H1 (cell line): ENCODE measurements around the gene SEC31A. TPM values are rescaled to one million over a fixed set of nuclear protein-coding genes. Genes with fewer than 3 reads are reported as not detected.

ENCODE experiments used
- CTCF ChIA-PET: fragments of 300-600 bp; sonication (Branson Sonifier 250); formaldehyde crosslinking; loops from one replicate; lab custom pipeline; 2021; ENCODE audit not compliant: partially characterized antibody; lab: Charles Lee
- POLR2A ChIA-PET: fragments of 300-600 bp; sonication (Branson Sonifier 250); formaldehyde crosslinking; loops from one replicate; lab custom pipeline; 2021; ENCODE audit warnings: inconsistent platforms; ENCODE audit not compliant: partially characterized antibody; lab: Charles Lee
- DNase-seq, 2 experiments: peaks; one replicate each; pipeline versions ENCODE4 v3.0.0 to v3.0.0-alpha.2; 2010 to 2022; ENCODE audit warnings: low spot score in 2 of 2, low read depth in 1 of 2, mixed read lengths in 1 of 2
- FAIRE-seq: peaks from 2 replicates; lab custom pipeline; 2011; peaks lifted over from hg19 to GRCh38; lab: Jason Lieb, UNC
- H2AFZ ChIP-seq: 2 replicates; pipeline ENCODE4 v1.8.1; 2012; ENCODE audit warnings: low read length, inconsistent platforms
- H2AK5ac ChIP-seq: 2 replicates; pipeline ENCODE4 v1.6.1; 2013; ENCODE audit warnings: low read depth, low read length
- H2BK120ac ChIP-seq: replicated peaks from 2 replicates; pipeline ENCODE3; 2013; ENCODE audit warnings: low read depth, low read length, inconsistent platforms
- H2BK12ac ChIP-seq: 2 replicates; pipeline ENCODE4 v1.6.1; 2013; ENCODE audit warnings: low read depth, low read length
- H2BK15ac ChIP-seq: 2 replicates; pipeline ENCODE4 v1.6.1; 2013; ENCODE audit warnings: low read length
- H2BK20ac ChIP-seq: 2 replicates; pipeline ENCODE4 v1.6.1; 2013; ENCODE audit warnings: low read length
- H2BK5ac ChIP-seq: 2 replicates; pipeline ENCODE4 v1.6.1; 2013; ENCODE audit warnings: low read depth, low read length
- H3K14ac ChIP-seq: 2 replicates; pipeline ENCODE4 v1.6.1; 2013; ENCODE audit warnings: inconsistent platforms; ENCODE audit not compliant: insufficient read length
- H3K18ac ChIP-seq: 2 replicates; pipeline ENCODE4 v1.6.1; 2013; ENCODE audit warnings: low read length; ENCODE audit errors: extremely low read depth
- H3K23ac ChIP-seq: 2 replicates; pipeline ENCODE4 v1.6.1; 2013; ENCODE audit warnings: inconsistent platforms; ENCODE audit not compliant: insufficient read length
- H3K23me2 ChIP-seq: 2 replicates; pipeline ENCODE4 v1.6.1; 2013; ENCODE audit warnings: low read depth, low read length
- H3K27ac ChIP-seq: 2 replicates; pipeline ENCODE4 v1.6.1; 2011; ENCODE audit warnings: low read depth, low read length, inconsistent platforms
- H3K27me3 ChIP-seq, 4 experiments: replicated peaks in 1 of 4; 1 replicate in 1 of 4; 2 replicates in 3 of 4; pipeline versions ENCODE4 v1.6.1 to v1.8.1; 2011 to 2013; ENCODE audit warnings: low read length in 3 of 4, mild to moderate bottlenecking in 3 of 4, inconsistent platforms in 2 of 4, mixed read lengths in 2 of 4, moderate library complexity in 1 of 4; ENCODE audit not compliant: control insufficient read depth in 3 of 4, insufficient read depth in 3 of 4; ENCODE audit errors: extremely low read depth in 1 of 4
- H3K36me3 ChIP-seq, 4 experiments: 2 replicates each; pipeline versions ENCODE4 v1.6.1 to v1.8.1; 2011 to 2013; ENCODE audit warnings: mild to moderate bottlenecking in 4 of 4, low read length in 3 of 4, moderate library complexity in 2 of 4, control low read depth in 1 of 4, inconsistent platforms in 1 of 4; ENCODE audit not compliant: insufficient read depth in 4 of 4, control insufficient read depth in 2 of 4
- H3K4ac ChIP-seq: replicated peaks from 2 replicates; pipeline ENCODE3; 2013; ENCODE audit warnings: low read length, low read depth, mixed read lengths, inconsistent platforms; ENCODE audit not compliant: insufficient read length
- H3K4me1 ChIP-seq, 4 experiments: replicated peaks in 1 of 4; 1 replicate in 1 of 4; 2 replicates in 3 of 4; pipeline versions ENCODE4 v1.6.1 to v1.8.1; 2011 to 2013; ENCODE audit warnings: low read length in 3 of 4, inconsistent platforms in 2 of 4, mixed read lengths in 1 of 4; ENCODE audit not compliant: insufficient read depth in 4 of 4, control insufficient read depth in 3 of 4
- H3K4me2 ChIP-seq, 2 experiments: 2 replicates each; pipeline versions ENCODE4 v1.6.1 to v1.8.1; 2011 to 2013; ENCODE audit warnings: low read depth in 2 of 2, low read length in 2 of 2, control low read depth in 1 of 2, inconsistent platforms in 1 of 2, mild to moderate bottlenecking in 1 of 2; ENCODE audit not compliant: insufficient read depth in 1 of 2
- H3K4me3 ChIP-seq, 4 experiments: fragments of 200-600, 300-600 bp in 1 of 4; sonication (generic), shearing (Covaris generic), sonication (Bioruptor Twin) in 1 of 4; 2 replicates each; pipeline versions ENCODE4 v1.5.1 to v1.8.1; 2011 to 2016; ENCODE audit warnings: low read length in 4 of 4, low read depth in 3 of 4, control low read depth in 2 of 4, inconsistent platforms in 2 of 4, mild to moderate bottlenecking in 2 of 4, mixed read lengths in 1 of 4, moderate library complexity in 1 of 4; ENCODE audit not compliant: insufficient read depth in 2 of 4; ENCODE audit errors: extremely low read depth in 1 of 4
- H3K56ac ChIP-seq: replicated peaks from 2 replicates; pipeline ENCODE3; 2013; ENCODE audit warnings: low read depth, mild to moderate bottlenecking, mixed read lengths, low read length, inconsistent platforms; ENCODE audit not compliant: insufficient read length
- H3K79me1 ChIP-seq: 2 replicates; pipeline ENCODE4 v1.6.1; 2013; ENCODE audit warnings: low read depth, low read length, control low read depth
- H3K79me2 ChIP-seq, 2 experiments: 2 replicates each; pipeline versions ENCODE4 v1.6.1 to v1.8.1; 2012 to 2013; ENCODE audit warnings: low read length in 2 of 2, mild to moderate bottlenecking in 2 of 2, inconsistent platforms in 1 of 2; ENCODE audit not compliant: insufficient read depth in 2 of 2, control insufficient read depth in 1 of 2
- H3K9ac ChIP-seq, 4 experiments: replicated peaks in 1 of 4; 1 replicate in 1 of 4; 2 replicates in 3 of 4; pipeline versions ENCODE4 v1.6.1 to v1.8.1; 2011 to 2013; ENCODE audit warnings: low read depth in 3 of 4, low read length in 3 of 4, control low read depth in 2 of 4, mild to moderate bottlenecking in 2 of 4, moderate library complexity in 2 of 4, inconsistent platforms in 1 of 4; ENCODE audit errors: extremely low read depth in 1 of 4
- H3K9me3 ChIP-seq, 2 experiments: 2 replicates each; pipeline versions ENCODE4 v1.6.1 to v1.8.1; 2012 to 2013; ENCODE audit warnings: mild to moderate bottlenecking in 2 of 2, moderate library complexity in 2 of 2, control low read depth in 1 of 2, inconsistent platforms in 1 of 2, low read depth in 1 of 2, low read length in 1 of 2, mixed read lengths in 1 of 2; ENCODE audit not compliant: insufficient read depth in 2 of 2
- H4K20me1 ChIP-seq, 2 experiments: replicated peaks in 1 of 2; 2 replicates each; pipeline versions ENCODE3 to v1.8.1; 2011 to 2013; ENCODE audit warnings: inconsistent platforms in 2 of 2, low read length in 2 of 2, mild to moderate bottlenecking in 1 of 2; ENCODE audit not compliant: insufficient read depth in 2 of 2, control insufficient read depth in 1 of 2
- H4K5ac ChIP-seq: 2 replicates; pipeline ENCODE4 v1.6.1; 2013; ENCODE audit warnings: low read length, low read depth, mixed read lengths, inconsistent platforms; ENCODE audit not compliant: insufficient read length
- H4K8ac ChIP-seq: 2 replicates; pipeline ENCODE4 v1.8.0; 2013; ENCODE audit warnings: mild to moderate bottlenecking, moderate library complexity, low read length, inconsistent platforms; ENCODE audit not compliant: insufficient read depth; ENCODE audit errors: extremely low read depth
- H4K91ac ChIP-seq: replicated peaks from 2 replicates; pipeline ENCODE3; 2013; ENCODE audit warnings: low read length, mixed read lengths, inconsistent platforms; ENCODE audit not compliant: insufficient read length
- BCL11A ChIP-seq, 2 experiments: IDR thresholded peaks; one replicate each; pipeline ENCODE4 v1.6.1; 2011; ENCODE audit warnings: low read depth in 2 of 2, low read length in 2 of 2, mild to moderate bottlenecking in 2 of 2
- BRCA1 ChIP-seq: IDR thresholded peaks from 2 replicates; pipeline ENCODE4 v1.6.1; 2012; ENCODE audit warnings: low read depth, low read length, improper control_type of control experiment
- E2F6 ChIP-seq: IDR thresholded peaks from 2 replicates; pipeline ENCODE4 v1.6.1; 2012; ENCODE audit warnings: inconsistent platforms
- GTF2F1 ChIP-seq: IDR thresholded peaks from 2 replicates; pipeline ENCODE4 v1.6.1; 2012; ENCODE audit warnings: low read depth, low read length, improper control_type of control experiment, borderline replicate concordance
- JUN ChIP-seq: IDR thresholded peaks from 2 replicates; pipeline ENCODE4 v1.6.1; 2011; ENCODE audit warnings: low read depth, mild to moderate bottlenecking, improper control_type of control experiment, low read length
- KDM5A ChIP-seq: fragments of 200-600 bp; IDR thresholded peaks from 2 replicates; pipeline ENCODE4 v1.7.1; 2012; ENCODE audit warnings: mild to moderate bottlenecking, low read length, inconsistent platforms, mixed read lengths
- RBBP5 ChIP-seq: IDR thresholded peaks from 2 replicates; pipeline ENCODE4 v1.7.1; 2012; ENCODE audit warnings: low read depth, mild to moderate bottlenecking, inconsistent platforms, low read length, moderate library complexity, borderline replicate concordance
- SIRT6 ChIP-seq: IDR thresholded peaks from one replicate; pipeline ENCODE4 v1.7.1; 2012; ENCODE audit warnings: low read length, inconsistent platforms
- SP1 ChIP-seq: IDR thresholded peaks from 2 replicates; pipeline ENCODE4 v1.6.1; 2011; ENCODE audit warnings: low read depth, low read length
- SRF ChIP-seq: IDR thresholded peaks from 2 replicates; pipeline ENCODE4 v1.6.1; 2011; ENCODE audit warnings: mild to moderate bottlenecking, low read depth, low read length, moderate library complexity
- SUZ12 ChIP-seq: fragments of 200-600 bp; sonication (generic); IDR thresholded peaks from 2 replicates; pipeline ENCODE4 v1.6.1; 2012; ENCODE audit warnings: mild to moderate bottlenecking, inconsistent platforms, low read length, moderate library complexity, mixed read lengths
- TCF12 ChIP-seq: IDR thresholded peaks from 2 replicates; pipeline ENCODE4 v1.6.1; 2011; ENCODE audit warnings: low read depth, mild to moderate bottlenecking, low read length
- USF2 ChIP-seq: IDR thresholded peaks from 2 replicates; pipeline ENCODE4 v1.6.1; 2011; ENCODE audit warnings: low read length, improper control_type of control experiment
- WGBS, 2 experiments: shearing (Covaris generic) in 1 of 2; methylation state at CpG; one replicate each; pipeline versions ENCODE4 v1.1.6 to v1.1.7; 2013 to 2015; ENCODE audit warnings: low lambda C conversion rate in 2 of 2, mixed read lengths in 2 of 2, inconsistent platforms in 1 of 2, low coverage in 1 of 2, missing lambda C conversion rate in 1 of 2; ENCODE audit not compliant: insufficient replicate concordance in 2 of 2, insufficient coverage in 1 of 2, insufficient read length in 1 of 2; ENCODE audit errors: extremely low coverage in 1 of 2, missing lambda C conversion rate in 1 of 2; 5-methylcytosine and 5-hydroxymethylcytosine counted together
- polyA plus RNA-seq, 7 experiments: library from polyadenylated mRNA; depleted of rRNA in 3 of 7; stranded (reverse) in 5 of 7; unstranded in 2 of 7; fragments of >200 nt in 5 of 7; fragments of 200-250 nt in 2 of 7; gene quantifications; 1 replicate in 5 of 7; 2 replicates in 1 of 7; 4 replicates in 1 of 7; pipeline versions ENCODE4 v1.2.1 to v1.2.3, GENCODE V29; 2011 to 2013; ENCODE audit warnings: missing spikeins in 2 of 7, mixed read lengths in 2 of 7
- total RNA-seq: library from RNA; stranded (reverse); fragmentation: NEBNext Ultra II Directional; extraction: Animal tissue kit (Norgen Biotek cat#: 25700); gene quantifications from 2 replicates; pipeline ENCODE4 v1.2.1, GENCODE V29; 2021

SEC31A gene
- total and polyA plus RNA-seq, 2 of the 8 experiments (the other 6 are each of a cell fraction or from before 2014, with no cell fraction given): 112 to 125 TPM

- DNase-seq (no peak), FAIRE-seq (no peak)
- ChIA-PET POLR2A (interaction anchor here (1.1 kb wide), 1 partner anchor 9 kb away, joined by 3 read pairs; no protein-coding TSS in a partner anchor), CTCF (interaction anchor here (1.6 kb wide), 1 partner anchor 84 kb away, joined by 3 read pairs; no protein-coding TSS in a partner anchor)
- H3K4me1 ChIP-seq: no peaks in the 10 kb centered on the region
- no peak overlapping the region for H3K9ac ChIP-seq
- H2BK20ac ChIP-seq: no peak overlapping the region
- H3K27ac ChIP-seq: no peak overlapping the region
- H4K5ac ChIP-seq: no peak overlapping the region
- no peak overlapping the region for H2BK120ac ChIP-seq
- H3K14ac ChIP-seq: no peak overlapping the region
- H3K79me1 ChIP-seq: no peaks in the 10 kb centered on the region
- H3K36me3 ChIP-seq: peaks cover 14 to 84% (median 62%) of the 10 kb centered on the region in 4 experiments; a peak in 7 of 8 replicates
- no peaks in the 10 kb centered on the region for H3K9me3 ChIP-seq
- no peak overlapping the region for H3K4ac ChIP-seq
- no peaks in the 10 kb centered on the region for H3K27me3 ChIP-seq
- H2AFZ ChIP-seq: no peak overlapping the region
- H3K23me2 ChIP-seq: no peaks in the 10 kb centered on the region
- no peak overlapping the region for H3K23ac ChIP-seq
- H4K8ac ChIP-seq: no peak overlapping the region
- H2AK5ac ChIP-seq: no peak overlapping the region
- no peak overlapping the region for H3K56ac ChIP-seq
- no peak overlapping the region for H4K91ac ChIP-seq
- no peak overlapping the region for H3K18ac ChIP-seq
- no peak overlapping the region for H2BK5ac ChIP-seq
- H2BK15ac ChIP-seq: no peak overlapping the region
- H3K4me3 ChIP-seq: no peak overlapping the region
- no peaks in the 10 kb centered on the region for H3K79me2 ChIP-seq
- H2BK12ac ChIP-seq: no peak overlapping the region
- 90% methylated on average over 5 of the region's 5 CpGs; no CpG with 5 or more reads in 1 of the 2 experiments for WGBS, 2 experiments
- no peak overlapping the region for H3K4me2 ChIP-seq
- H4K20me1 ChIP-seq: peaks cover 2 to 6% of the 10 kb centered on the region in 2 experiments
- TF ChIP-seq RBBP5 (no peak), SIRT6 (no peak), SUZ12 (no peak), TCF12 (no peak), USF2 (no peak), SRF (no peak), BRCA1 (no peak), GTF2F1 (no peak), JUN (no peak), BCL11A (IDR thresholded peaks at IDR 0.05; ENCODE audit: low read depth in 2 of 2, low read length in 2 of 2) (no peak), SP1 (no peak), KDM5A (no peak), E2F6 (no peak)
These were observed 67.9 kb downstream of the SEC31A start for GRCh38 chr4:82823062-82823461.
